Right lobe of liver (tissue), 4 donors: ENCODE data around the gene CLMN.

Experiments
- POLR2A ChIP-seq: fragments of 450-650 bp; IDR thresholded peaks from one replicate; pipeline ENCODE4 v1.6.1; 2017; ENCODE audit warnings: antibody characterized with exemption, mild to moderate bottlenecking
- TF ChIP-seq, protein P1 (sequence below), 4 donors: fragments of 200-600 bp in 3 of 4; fragments of 450-650 bp in 1 of 4; IDR thresholded peaks; one replicate each; pipeline versions ENCODE4 v1.5.1 to v1.8.0; 2016 to 2022; ENCODE audit warnings: antibody characterized with exemption in 4 of 4, mild to moderate bottlenecking in 2 of 4
- donor health status: DM: no; HTN: no; CAD: no.
- donor health status: DM: no; HTN: no; CAD: no.
- donor health status: DM: no; HTN: yes; CAD: no.

DNA sequence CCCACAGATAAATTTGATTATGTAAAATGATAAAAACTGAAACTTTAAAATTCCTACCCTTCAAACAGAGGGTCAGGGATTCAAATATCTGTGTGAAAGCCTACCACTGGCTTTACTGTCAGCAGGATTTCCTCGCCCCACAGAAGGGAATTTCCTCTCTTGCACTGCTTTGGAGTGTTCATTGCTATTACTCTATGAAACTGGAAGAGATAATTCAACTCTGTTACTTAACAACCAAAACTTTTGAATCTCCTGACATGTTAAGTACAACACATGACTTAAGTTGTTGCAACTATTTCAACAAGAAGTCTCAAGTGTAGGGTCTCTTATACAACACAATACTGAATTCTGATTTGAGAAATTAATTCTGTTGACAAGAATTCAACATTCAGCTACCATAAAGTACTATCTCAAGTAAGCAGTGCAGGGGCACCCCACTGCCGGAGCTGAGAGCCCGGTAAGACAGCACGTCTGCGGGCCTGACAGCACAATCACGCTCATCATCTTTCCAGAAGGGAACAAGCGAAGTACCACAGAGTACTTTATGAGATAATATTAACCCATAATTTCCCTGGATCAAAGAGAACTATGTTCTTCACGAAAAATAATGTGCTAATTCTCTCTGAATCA, 185.3 kb downstream of the CLMN start:
- TF ChIP-seq, protein P1, sequence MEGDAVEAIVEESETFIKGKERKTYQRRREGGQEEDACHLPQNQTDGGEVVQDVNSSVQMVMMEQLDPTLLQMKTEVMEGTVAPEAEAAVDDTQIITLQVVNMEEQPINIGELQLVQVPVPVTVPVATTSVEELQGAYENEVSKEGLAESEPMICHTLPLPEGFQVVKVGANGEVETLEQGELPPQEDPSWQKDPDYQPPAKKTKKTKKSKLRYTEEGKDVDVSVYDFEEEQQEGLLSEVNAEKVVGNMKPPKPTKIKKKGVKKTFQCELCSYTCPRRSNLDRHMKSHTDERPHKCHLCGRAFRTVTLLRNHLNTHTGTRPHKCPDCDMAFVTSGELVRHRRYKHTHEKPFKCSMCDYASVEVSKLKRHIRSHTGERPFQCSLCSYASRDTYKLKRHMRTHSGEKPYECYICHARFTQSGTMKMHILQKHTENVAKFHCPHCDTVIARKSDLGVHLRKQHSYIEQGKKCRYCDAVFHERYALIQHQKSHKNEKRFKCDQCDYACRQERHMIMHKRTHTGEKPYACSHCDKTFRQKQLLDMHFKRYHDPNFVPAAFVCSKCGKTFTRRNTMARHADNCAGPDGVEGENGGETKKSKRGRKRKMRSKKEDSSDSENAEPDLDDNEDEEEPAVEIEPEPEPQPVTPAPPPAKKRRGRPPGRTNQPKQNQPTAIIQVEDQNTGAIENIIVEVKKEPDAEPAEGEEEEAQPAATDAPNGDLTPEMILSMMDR (IDR thresholded peaks at IDR 0.05): no peak
- TF ChIP-seq POLR2A: no peak
